Osteoblast (primary cell): ENCODE measurements around the gene PGAM1. TPM values are rescaled to one million over a fixed set of nuclear protein-coding genes. Genes with fewer than 3 reads are reported as not detected.

Experiments used
- DNase-seq: peaks from one replicate; pipeline ENCODE4 v3.0.0; 2011; ENCODE audit warnings: low spot score, mixed read lengths; ENCODE audit not compliant: insufficient read length; ENCODE audit errors: missing footprints
- H2AFZ ChIP-seq: 2 replicates; pipeline ENCODE4 v1.6.0; 2011; ENCODE audit warnings: mild to moderate bottlenecking, low read length
- H3K27ac ChIP-seq: 2 replicates; pipeline ENCODE4 v1.5.1; 2011; ENCODE audit warnings: mild to moderate bottlenecking, low read depth, low read length, moderate library complexity
- H3K27me3 ChIP-seq: 2 replicates; pipeline ENCODE4 v1.6.0; 2012; ENCODE audit warnings: mild to moderate bottlenecking, control low read depth, inconsistent platforms, low read length, moderate library complexity; ENCODE audit not compliant: insufficient read depth
- H3K36me3 ChIP-seq: 2 replicates; pipeline ENCODE4 v1.5.1; 2011; ENCODE audit warnings: mild to moderate bottlenecking, low read length, control low read depth, moderate library complexity; ENCODE audit not compliant: insufficient read depth
- H3K4me1 ChIP-seq: 2 replicates; pipeline ENCODE4 v1.5.1; 2011; ENCODE audit warnings: mild to moderate bottlenecking, low read length, control low read depth, moderate library complexity; ENCODE audit not compliant: insufficient read depth
- H3K4me2 ChIP-seq: 2 replicates; pipeline ENCODE4 v1.6.0; 2011; ENCODE audit warnings: mild to moderate bottlenecking, low read length; ENCODE audit not compliant: insufficient read depth
- H3K4me3 ChIP-seq: fragments of 200-600 bp; sonication (generic); 3 replicates; pipeline ENCODE4 v1.5.1; 2012; ENCODE audit warnings: mild to moderate bottlenecking, low read length, inconsistent platforms; ENCODE audit not compliant: insufficient read depth
- H3K79me2 ChIP-seq: 2 replicates; pipeline ENCODE4 v1.6.0; 2012; ENCODE audit warnings: mild to moderate bottlenecking, low read length, control low read depth, inconsistent platforms; ENCODE audit not compliant: insufficient read depth
- H3K9me3 ChIP-seq: 2 replicates; pipeline ENCODE4 v1.5.1; 2011; ENCODE audit warnings: low read depth, low read length, control low read depth
- H4K20me1 ChIP-seq: 2 replicates; pipeline ENCODE4 v1.6.0; 2012; ENCODE audit warnings: mild to moderate bottlenecking, low read length, control low read depth; ENCODE audit not compliant: insufficient read depth
- CTCF ChIP-seq: IDR thresholded peaks from 2 replicates; pipeline ENCODE4 v1.5.1; 2011; ENCODE audit warnings: mild to moderate bottlenecking, low read depth, low read length, moderate library complexity; ENCODE audit errors: extremely low read depth
- total RNA-seq: library from RNA; depleted of rRNA; stranded (reverse); fragments of >200 nt; gene quantifications from 2 replicates; pipeline ENCODE4 v1.2.3, GENCODE V29; 2012

Gene PGAM1
- total RNA-seq, 1 donor, result 330 TPM

- no peak overlapping the region for H2AFZ ChIP-seq
- no peak overlapping the region for H3K27ac ChIP-seq
- H4K20me1 ChIP-seq, result no peaks in the 10 kb centered on the region
- H3K4me3 ChIP-seq, result no peak overlapping the region
- H3K9me3 ChIP-seq, result no peaks in the 10 kb centered on the region
- H3K79me2 ChIP-seq, result no peaks in the 10 kb centered on the region
- H3K4me2 ChIP-seq, result no peak overlapping the region
- peaks cover 61% of the 10 kb centered on the region for H3K36me3 ChIP-seq
- DNase-seq, result peak; percentile 11
- H3K4me1 ChIP-seq, result no peaks in the 10 kb centered on the region
- H3K27me3 ChIP-seq, result no peaks in the 10 kb centered on the region
- no peak for TF ChIP-seq CTCF
These were observed 45.5 kb upstream of the PGAM1 start for GRCh38 chr10:97380516-97380915.

- Histone ChIP-seq H3K4me2 (no peak overlapping the region), H3K27ac (no peak overlapping the region), H2AFZ (no peak overlapping the region), H3K4me1 (no peaks in the 10 kb centered on the region), H3K36me3 (peaks cover 63% of the 10 kb centered on the region), H4K20me1 (no peaks in the 10 kb centered on the region), H3K27me3 (no peaks in the 10 kb centered on the region), H3K79me2 (no peaks in the 10 kb centered on the region), H3K4me3 (no peak overlapping the region), H3K9me3 (no peaks in the 10 kb centered on the region)
- no peak for DNase-seq
- no peak for TF ChIP-seq CTCF
These were observed 44.4 kb upstream of the PGAM1 start for GRCh38 chr10:97381626-97382025.

- no peaks in the 10 kb centered on the region for H4K20me1 ChIP-seq
- no peak overlapping the region for H2AFZ ChIP-seq
- DNase-seq, result peak; percentile 62
- H3K27ac ChIP-seq, result no peak overlapping the region
- no peak overlapping the region for H3K4me2 ChIP-seq
- no peaks in the 10 kb centered on the region for H3K4me1 ChIP-seq
- H3K27me3 ChIP-seq, result no peaks in the 10 kb centered on the region
- no peak overlapping the region for H3K4me3 ChIP-seq
- no peaks in the 10 kb centered on the region for H3K9me3 ChIP-seq
- no peak for TF ChIP-seq CTCF
- H3K36me3 ChIP-seq, result peaks cover 53% of the 10 kb centered on the region
- no peaks in the 10 kb centered on the region for H3K79me2 ChIP-seq
These were observed 42.8 kb upstream of the PGAM1 start for GRCh38 chr10:97383159-97383558.

- Histone ChIP-seq H3K9me3 (no peaks in the 10 kb centered on the region), H3K27me3 (no peaks in the 10 kb centered on the region), H3K79me2 (no peaks in the 10 kb centered on the region), H3K4me1 (no peaks in the 10 kb centered on the region), H2AFZ (no peak overlapping the region), H4K20me1 (no peaks in the 10 kb centered on the region), H3K27ac (no peak overlapping the region), H3K36me3 (peaks cover 56% of the 10 kb centered on the region), H3K4me3 (no peak overlapping the region), H3K4me2 (no peak overlapping the region)
- TF ChIP-seq CTCF, result no peak
- DNase-seq, result no peak
These were observed 41.8 kb upstream of the PGAM1 start for GRCh38 chr10:97384156-97384555.
